ENCODE data around the gene ATG2A. TPM values are rescaled to one million over a fixed set of nuclear protein-coding genes. Genes with fewer than 3 reads are reported as not detected.

Gene ATG2A
- total and polyA plus RNA-seq, 2 of the 8 experiments (the other 6 are each of a cell fraction or from before 2014, with no cell fraction given) = 12.1 to 22.1 TPM

- TF ChIP-seq, protein P1, sequence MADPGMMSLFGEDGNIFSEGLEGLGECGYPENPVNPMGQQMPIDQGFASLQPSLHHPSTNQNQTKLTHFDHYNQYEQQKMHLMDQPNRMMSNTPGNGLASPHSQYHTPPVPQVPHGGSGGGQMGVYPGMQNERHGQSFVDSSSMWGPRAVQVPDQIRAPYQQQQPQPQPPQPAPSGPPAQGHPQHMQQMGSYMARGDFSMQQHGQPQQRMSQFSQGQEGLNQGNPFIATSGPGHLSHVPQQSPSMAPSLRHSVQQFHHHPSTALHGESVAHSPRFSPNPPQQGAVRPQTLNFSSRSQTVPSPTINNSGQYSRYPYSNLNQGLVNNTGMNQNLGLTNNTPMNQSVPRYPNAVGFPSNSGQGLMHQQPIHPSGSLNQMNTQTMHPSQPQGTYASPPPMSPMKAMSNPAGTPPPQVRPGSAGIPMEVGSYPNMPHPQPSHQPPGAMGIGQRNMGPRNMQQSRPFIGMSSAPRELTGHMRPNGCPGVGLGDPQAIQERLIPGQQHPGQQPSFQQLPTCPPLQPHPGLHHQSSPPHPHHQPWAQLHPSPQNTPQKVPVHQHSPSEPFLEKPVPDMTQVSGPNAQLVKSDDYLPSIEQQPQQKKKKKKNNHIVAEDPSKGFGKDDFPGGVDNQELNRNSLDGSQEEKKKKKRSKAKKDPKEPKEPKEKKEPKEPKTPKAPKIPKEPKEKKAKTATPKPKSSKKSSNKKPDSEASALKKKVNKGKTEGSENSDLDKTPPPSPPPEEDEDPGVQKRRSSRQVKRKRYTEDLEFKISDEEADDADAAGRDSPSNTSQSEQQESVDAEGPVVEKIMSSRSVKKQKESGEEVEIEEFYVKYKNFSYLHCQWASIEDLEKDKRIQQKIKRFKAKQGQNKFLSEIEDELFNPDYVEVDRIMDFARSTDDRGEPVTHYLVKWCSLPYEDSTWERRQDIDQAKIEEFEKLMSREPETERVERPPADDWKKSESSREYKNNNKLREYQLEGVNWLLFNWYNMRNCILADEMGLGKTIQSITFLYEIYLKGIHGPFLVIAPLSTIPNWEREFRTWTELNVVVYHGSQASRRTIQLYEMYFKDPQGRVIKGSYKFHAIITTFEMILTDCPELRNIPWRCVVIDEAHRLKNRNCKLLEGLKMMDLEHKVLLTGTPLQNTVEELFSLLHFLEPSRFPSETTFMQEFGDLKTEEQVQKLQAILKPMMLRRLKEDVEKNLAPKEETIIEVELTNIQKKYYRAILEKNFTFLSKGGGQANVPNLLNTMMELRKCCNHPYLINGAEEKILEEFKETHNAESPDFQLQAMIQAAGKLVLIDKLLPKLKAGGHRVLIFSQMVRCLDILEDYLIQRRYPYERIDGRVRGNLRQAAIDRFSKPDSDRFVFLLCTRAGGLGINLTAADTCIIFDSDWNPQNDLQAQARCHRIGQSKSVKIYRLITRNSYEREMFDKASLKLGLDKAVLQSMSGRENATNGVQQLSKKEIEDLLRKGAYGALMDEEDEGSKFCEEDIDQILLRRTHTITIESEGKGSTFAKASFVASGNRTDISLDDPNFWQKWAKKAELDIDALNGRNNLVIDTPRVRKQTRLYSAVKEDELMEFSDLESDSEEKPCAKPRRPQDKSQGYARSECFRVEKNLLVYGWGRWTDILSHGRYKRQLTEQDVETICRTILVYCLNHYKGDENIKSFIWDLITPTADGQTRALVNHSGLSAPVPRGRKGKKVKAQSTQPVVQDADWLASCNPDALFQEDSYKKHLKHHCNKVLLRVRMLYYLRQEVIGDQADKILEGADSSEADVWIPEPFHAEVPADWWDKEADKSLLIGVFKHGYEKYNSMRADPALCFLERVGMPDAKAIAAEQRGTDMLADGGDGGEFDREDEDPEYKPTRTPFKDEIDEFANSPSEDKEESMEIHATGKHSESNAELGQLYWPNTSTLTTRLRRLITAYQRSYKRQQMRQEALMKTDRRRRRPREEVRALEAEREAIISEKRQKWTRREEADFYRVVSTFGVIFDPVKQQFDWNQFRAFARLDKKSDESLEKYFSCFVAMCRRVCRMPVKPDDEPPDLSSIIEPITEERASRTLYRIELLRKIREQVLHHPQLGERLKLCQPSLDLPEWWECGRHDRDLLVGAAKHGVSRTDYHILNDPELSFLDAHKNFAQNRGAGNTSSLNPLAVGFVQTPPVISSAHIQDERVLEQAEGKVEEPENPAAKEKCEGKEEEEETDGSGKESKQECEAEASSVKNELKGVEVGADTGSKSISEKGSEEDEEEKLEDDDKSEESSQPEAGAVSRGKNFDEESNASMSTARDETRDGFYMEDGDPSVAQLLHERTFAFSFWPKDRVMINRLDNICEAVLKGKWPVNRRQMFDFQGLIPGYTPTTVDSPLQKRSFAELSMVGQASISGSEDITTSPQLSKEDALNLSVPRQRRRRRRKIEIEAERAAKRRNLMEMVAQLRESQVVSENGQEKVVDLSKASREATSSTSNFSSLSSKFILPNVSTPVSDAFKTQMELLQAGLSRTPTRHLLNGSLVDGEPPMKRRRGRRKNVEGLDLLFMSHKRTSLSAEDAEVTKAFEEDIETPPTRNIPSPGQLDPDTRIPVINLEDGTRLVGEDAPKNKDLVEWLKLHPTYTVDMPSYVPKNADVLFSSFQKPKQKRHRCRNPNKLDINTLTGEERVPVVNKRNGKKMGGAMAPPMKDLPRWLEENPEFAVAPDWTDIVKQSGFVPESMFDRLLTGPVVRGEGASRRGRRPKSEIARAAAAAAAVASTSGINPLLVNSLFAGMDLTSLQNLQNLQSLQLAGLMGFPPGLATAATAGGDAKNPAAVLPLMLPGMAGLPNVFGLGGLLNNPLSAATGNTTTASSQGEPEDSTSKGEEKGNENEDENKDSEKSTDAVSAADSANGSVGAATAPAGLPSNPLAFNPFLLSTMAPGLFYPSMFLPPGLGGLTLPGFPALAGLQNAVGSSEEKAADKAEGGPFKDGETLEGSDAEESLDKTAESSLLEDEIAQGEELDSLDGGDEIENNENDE (IDR thresholded peaks at IDR 0.05; ENCODE audit: insufficient replicate concordance, low read length) = no peak
- TF ChIP-seq EP300 (IDR thresholded peaks at IDR 0.05; ENCODE audit: borderline replicate concordance in 1 of 2, low read depth in 2 of 2, low read length in 2 of 2) = no peak
- no peak for TF ChIP-seq SP2 (IDR thresholded peaks at IDR 0.05; ENCODE audit: low read length)
- no peak for TF ChIP-seq SUZ12 (IDR thresholded peaks at IDR 0.05; ENCODE audit: low read length)
- TF ChIP-seq BCL11A (IDR thresholded peaks at IDR 0.05; ENCODE audit: low read depth in 2 of 2, low read length in 2 of 2) = no peak
- no peak for TF ChIP-seq GTF2F1 (IDR thresholded peaks at IDR 0.05; ENCODE audit: borderline replicate concordance, low read depth, low read length)
Observed at GRCh38 chr11:64891880-64892279, 25.1 kb downstream of the ATG2A start (continued).
